Mucosa of stomach (tissue), 1 donor: ENCODE data around the gene PRCC.

Experiments
- H3K27me3 ChIP-seq: one replicate; pipeline ENCODE4 v1.7.0; 2013; ENCODE audit warnings: mild to moderate bottlenecking, low read length; ENCODE audit not compliant: control insufficient read depth, insufficient read depth
- H3K36me3 ChIP-seq: one replicate; pipeline ENCODE4 v1.7.0; 2013; ENCODE audit warnings: low read length; ENCODE audit not compliant: control insufficient read depth, insufficient read depth
- H3K4me1 ChIP-seq: one replicate; pipeline ENCODE4 v1.7.0; 2013; ENCODE audit warnings: mild to moderate bottlenecking, low read length; ENCODE audit not compliant: control insufficient read depth, insufficient read depth
- H3K4me3 ChIP-seq: one replicate; pipeline ENCODE4 v1.7.0; 2013; ENCODE audit warnings: low read length
- H3K9ac ChIP-seq: one replicate; pipeline ENCODE4 v1.7.0; 2013; ENCODE audit warnings: mild to moderate bottlenecking, low read length, moderate library complexity
- H3K9me3 ChIP-seq: one replicate; pipeline ENCODE4 v1.7.0; 2013; ENCODE audit warnings: mild to moderate bottlenecking, low read length, moderate library complexity; ENCODE audit not compliant: control insufficient read depth
- donor health status: Pancreatic carcinoma.

Gene PRCC, protein sequence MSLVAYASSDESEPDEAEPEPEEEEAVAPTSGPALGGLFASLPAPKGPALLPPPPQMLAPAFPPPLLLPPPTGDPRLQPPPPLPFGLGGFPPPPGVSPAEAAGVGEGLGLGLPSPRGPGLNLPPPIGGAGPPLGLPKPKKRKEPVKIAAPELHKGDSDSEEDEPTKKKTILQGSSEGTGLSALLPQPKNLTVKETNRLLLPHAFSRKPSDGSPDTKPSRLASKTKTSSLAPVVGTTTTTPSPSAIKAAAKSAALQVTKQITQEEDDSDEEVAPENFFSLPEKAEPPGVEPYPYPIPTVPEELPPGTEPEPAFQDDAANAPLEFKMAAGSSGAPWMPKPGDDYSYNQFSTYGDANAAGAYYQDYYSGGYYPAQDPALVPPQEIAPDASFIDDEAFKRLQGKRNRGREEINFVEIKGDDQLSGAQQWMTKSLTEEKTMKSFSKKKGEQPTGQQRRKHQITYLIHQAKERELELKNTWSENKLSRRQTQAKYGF

DNA sequence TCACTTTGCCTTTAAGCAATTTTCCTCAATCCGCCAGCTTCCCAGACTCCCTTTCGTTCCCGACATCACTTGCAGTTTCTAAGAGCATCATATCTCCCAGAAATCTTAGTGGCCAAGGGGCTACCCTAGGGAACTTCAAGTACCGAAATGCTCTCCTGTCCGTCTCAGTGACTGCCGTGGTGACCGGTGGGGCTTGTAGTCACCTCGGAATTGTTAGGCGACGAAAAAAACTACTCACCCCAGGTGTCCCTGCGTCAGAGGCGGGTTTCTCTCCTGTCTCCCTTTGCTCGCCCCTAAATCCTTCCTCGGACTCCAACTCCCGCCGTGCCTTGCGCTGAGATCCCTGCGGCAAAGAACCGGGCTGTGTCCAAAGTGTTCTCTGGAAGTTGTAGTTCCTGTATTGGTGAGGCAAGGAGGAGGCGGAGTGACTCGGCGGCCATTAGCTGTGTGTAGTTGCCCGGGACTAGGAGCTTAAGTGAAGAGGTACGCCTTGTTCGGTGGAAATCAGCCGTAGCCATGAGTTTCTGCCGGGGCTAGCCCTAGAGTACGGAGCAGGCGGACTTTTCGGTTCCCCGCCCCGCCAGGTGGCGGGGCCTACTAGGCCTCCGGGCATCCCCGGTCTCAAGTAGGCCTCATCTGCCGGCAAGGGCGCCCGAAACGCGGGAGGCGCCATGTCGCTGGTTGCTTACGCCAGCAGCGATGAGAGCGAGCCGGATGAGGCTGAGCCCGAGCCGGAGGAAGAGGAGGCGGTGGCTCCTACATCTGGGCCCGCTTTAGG, at the start of gene PRCC:
PRCC (plus strand) TSS at position 435 of the 778 bp plus-strand sequence; CDS start at position 672, 237 bp downstream.
- Histone ChIP-seq H3K27me3 (no peaks in the 10 kb centered on the region), H3K4me3 (peak within 1 kb of the TSS; percentile 96), H3K9me3 (no peaks in the 10 kb centered on the region), H3K4me1 (peaks cover 13% of the 10 kb centered on the region), H3K36me3 (no peaks in the 10 kb centered on the region), H3K9ac (peak within 1 kb of the TSS; percentile 98)

- peaks cover 13% of the 10 kb centered on the region for H3K4me1 ChIP-seq
- no peak overlapping the region for H3K4me3 ChIP-seq
- no peaks in the 10 kb centered on the region for H3K9me3 ChIP-seq
- H3K36me3 ChIP-seq: peaks cover 5% of the 10 kb centered on the region
- H3K27me3 ChIP-seq: no peaks in the 10 kb centered on the region
- no peak overlapping the region for H3K9ac ChIP-seq
Measured at GRCh38 chr1:156721131-156721530, 46.2 kb upstream of the PRCC start.

DNA sequence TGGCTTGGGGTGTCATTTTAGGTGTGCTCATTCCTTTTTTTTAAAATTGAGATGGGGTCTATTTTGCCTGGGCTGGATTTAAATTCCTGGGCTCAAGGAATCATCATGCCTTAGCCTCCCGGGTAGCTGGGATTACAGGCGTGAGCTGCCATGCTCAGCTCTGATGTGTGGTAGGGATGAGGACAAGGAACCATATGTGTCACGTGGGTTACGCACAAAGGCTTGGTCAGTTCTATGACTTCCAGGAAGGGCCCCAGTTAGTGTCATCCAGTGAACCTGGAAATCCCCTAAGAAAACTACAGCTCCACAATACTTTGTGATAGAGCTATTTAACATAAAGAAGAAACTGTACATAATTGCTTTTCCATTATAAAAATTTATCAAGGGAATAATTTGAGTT, 45.8 kb upstream of the PRCC start:
- Histone ChIP-seq H3K9me3 (no peaks in the 10 kb centered on the region), H3K36me3 (peaks cover 5% of the 10 kb centered on the region), H3K27me3 (no peaks in the 10 kb centered on the region), H3K4me1 (peaks cover 17% of the 10 kb centered on the region), H3K9ac (no peak overlapping the region), H3K4me3 (no peak overlapping the region)

DNA sequence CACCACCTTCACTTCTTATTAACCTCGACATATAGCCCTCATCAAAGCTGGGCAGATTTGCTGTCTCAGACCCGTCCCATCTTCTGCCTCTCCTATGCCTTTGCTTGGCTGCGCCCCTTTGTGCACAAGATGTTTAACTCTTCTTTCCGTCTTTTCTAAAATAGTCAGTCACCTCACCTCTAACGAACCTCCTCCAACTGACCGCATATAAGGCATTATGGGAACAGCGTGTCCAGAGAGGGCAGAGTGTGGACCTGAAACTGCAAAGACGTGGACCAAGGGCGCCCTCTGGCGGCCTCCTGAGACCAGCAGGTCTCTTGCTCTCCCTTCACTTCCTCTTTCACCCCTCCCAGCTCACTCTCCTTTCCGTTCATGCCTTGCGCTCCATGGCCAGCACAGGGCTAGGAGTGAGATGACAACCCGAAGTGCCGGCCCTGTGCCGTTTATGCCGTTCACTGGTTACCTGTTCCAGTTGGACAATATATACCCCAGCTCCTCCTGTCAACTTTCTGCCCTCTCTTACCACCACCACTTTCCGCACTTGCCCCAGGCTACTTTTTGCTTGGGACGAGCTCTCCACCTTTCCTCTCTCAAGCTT, 41.6 kb upstream of the PRCC start:
- Histone ChIP-seq H3K4me1 (peaks cover 29% of the 10 kb centered on the region), H3K4me3 (no peak overlapping the region), H3K36me3 (peaks cover 5% of the 10 kb centered on the region), H3K9ac (peak overlapping the region; percentile 27), H3K9me3 (no peaks in the 10 kb centered on the region), H3K27me3 (no peaks in the 10 kb centered on the region)

DNA sequence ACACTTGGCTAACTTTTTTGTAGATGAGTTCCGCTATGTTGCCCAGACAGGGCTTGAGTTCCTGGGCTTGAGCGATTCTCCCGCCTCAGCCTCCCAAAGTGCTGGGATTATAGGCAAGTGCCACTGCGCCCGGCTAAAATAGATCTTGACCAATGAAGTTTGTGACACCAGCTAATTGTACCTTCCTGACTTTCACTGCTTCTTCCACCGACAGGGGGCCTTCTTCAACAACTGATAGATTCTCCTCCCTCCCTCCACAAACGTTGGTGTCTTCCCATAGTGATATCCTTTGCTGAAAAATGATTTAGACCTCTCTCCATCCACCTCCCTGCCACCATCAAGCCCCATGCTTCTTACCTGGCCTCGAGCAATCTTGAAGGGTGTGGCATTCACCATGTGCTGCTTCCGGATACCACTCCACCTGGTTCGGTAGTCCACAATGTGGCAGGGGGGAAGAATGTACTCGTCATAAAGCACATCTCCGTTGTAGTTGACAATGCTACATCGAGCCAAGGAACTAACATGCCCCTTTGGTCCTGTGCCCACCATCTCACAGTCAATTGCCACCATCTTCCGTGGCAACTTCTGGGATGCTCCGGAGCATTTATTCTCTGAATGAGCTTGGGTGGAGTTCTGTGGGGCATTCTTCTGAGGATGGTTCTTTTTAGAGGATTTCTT, 40.6 kb upstream of the PRCC start:
- H3K9me3 ChIP-seq: no peaks in the 10 kb centered on the region
- H3K27me3 ChIP-seq: no peaks in the 10 kb centered on the region
- H3K4me1 ChIP-seq: peaks cover 29% of the 10 kb centered on the region
- peaks cover 5% of the 10 kb centered on the region for H3K36me3 ChIP-seq
- H3K9ac ChIP-seq: peak overlapping the region; percentile 91
- H3K4me3 ChIP-seq: no peak overlapping the region

DNA sequence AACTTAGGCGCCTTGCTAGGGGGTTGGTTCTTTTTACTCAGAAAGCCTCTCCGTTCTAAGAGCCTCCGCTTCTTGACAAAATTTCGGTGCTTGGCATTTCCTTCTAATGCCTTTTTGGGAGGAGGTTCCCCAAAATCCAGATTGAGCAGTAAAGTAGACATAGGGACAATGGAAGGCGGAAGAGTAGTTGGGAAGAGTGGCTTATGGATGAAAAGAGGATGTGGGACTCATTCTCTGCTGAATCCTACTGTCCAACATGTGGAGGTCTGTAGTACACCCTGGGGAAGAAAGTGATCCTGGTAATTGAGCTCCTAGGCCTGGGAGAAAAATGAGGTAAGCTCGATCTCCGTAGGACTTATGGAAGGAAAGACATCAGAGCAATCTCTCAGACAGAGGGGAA, 39.8 kb upstream of the PRCC start:
- H3K4me1 ChIP-seq: peaks cover 29% of the 10 kb centered on the region
- H3K27me3 ChIP-seq: no peaks in the 10 kb centered on the region
- H3K36me3 ChIP-seq: peaks cover 5% of the 10 kb centered on the region
- no peaks in the 10 kb centered on the region for H3K9me3 ChIP-seq
- peak overlapping the region; percentile 91 for H3K9ac ChIP-seq
- H3K4me3 ChIP-seq: peak overlapping the region; percentile 91

DNA sequence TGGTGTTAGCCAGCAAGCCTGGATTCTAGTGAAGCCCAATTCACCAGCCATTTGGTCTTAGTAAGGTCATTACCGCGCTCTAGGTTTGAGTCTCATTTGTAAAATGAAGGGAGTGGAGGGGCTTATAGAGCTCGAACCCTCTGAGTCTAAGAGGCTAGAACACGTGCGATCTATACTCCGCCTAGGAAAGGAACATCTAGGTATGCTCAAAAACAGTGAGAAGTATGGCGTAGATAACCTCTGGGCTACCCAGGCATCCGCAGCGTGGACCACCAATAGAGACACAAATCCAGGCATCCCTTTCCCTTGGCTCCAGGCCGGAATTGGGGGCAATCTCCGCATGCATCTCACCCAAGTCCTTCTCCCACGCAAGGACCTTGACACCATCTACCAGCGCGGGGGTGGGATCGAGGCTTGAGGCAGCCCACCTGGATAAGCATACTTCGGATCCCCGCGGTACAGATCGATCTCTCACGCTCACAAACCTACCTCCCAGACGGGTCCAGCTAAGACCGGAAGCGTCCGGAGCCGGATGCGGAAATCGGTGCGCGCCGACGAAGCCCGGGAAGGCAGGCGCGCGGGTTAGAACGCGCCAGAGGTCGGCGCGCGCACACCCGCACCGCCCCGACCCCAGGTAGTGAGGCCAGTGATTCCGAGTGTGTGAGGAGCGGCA, 39.3 kb upstream of the PRCC start, which contains the start of gene METTL25B:
METTL25B (plus strand) TSS at position 544 of the 673 bp plus-strand sequence. CDS start 636 bp downstream, outside the sequence.
- Histone ChIP-seq H3K4me1 (peaks cover 29% of the 10 kb centered on the region), H3K9me3 (no peaks in the 10 kb centered on the region), H3K4me3 (peak within 1 kb of the TSS; percentile 98), H3K36me3 (peaks cover 5% of the 10 kb centered on the region), H3K9ac (peak within 1 kb of the TSS; percentile 91), H3K27me3 (no peaks in the 10 kb centered on the region)

GRCh38 chr1:156728599-156729462, 38.5 kb upstream of the PRCC start, which contains the start of gene ISG20L2:
ISG20L2 (minus strand) TSS chr1:156728766; CDS start chr1:156727652, 1,114 bp downstream.
- Histone ChIP-seq H3K9ac (peak within 1 kb of the TSS; percentile 91), H3K4me3 (peak within 1 kb of the TSS; percentile 98), H3K36me3 (no peaks in the 10 kb centered on the region), H3K27me3 (no peaks in the 10 kb centered on the region), H3K4me1 (peaks cover 29% of the 10 kb centered on the region), H3K9me3 (no peaks in the 10 kb centered on the region)

DNA sequence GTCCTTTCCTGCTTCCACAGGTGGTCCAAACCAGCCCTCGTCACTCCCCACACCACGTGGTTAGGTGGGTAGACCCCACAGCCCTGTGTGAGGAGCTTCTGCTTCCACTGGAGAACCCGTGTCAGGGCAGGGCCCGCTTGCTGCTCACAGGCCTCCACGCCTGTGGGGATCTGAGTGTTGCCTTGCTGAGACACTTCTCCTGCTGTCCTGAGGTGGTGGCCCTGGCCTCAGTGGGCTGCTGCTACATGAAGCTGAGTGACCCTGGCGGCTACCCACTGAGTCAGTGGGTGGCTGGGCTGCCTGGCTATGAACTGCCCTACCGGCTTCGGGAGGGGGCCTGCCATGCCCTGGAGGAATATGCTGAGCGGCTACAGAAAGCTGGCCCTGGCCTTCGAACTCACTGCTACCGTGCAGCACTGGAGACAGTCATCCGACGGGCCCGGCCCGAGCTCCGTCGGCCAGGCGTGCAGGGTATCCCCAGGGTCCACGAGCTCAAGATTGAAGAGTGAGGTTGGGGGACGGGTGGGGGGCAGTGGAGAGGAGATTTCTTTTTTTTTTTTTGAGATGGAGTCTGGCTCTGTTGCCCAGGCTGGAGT, 33.2 kb upstream of the PRCC start:
- H3K9me3 ChIP-seq: no peaks in the 10 kb centered on the region
- no peaks in the 10 kb centered on the region for H3K27me3 ChIP-seq
- H3K9ac ChIP-seq: no peak overlapping the region
- no peaks in the 10 kb centered on the region for H3K36me3 ChIP-seq
- no peaks in the 10 kb centered on the region for H3K4me1 ChIP-seq
- H3K4me3 ChIP-seq: no peak overlapping the region

GRCh38 chr1:156738407-156738806, 28.9 kb upstream of the PRCC start:
- Histone ChIP-seq H3K4me3 (no peak overlapping the region), H3K36me3 (no peaks in the 10 kb centered on the region)

More at GRCh38 chr1:156738407-156738806, 28.9 kb upstream of the PRCC start:
- Histone ChIP-seq H3K9me3 (no peaks in the 10 kb centered on the region), H3K27me3 (no peaks in the 10 kb centered on the region), H3K4me1 (peaks cover 12% of the 10 kb centered on the region), H3K9ac (no peak overlapping the region)
